Breast epithelium (tissue), 4 donors: ENCODE data around the gene DCLK1. TPM values are rescaled to one million over a fixed set of nuclear protein-coding genes. Genes with fewer than 3 reads are reported as not detected.
A peak's percentile ranks its signal among the peaks of the same experiment; 100 is the strongest.

Source experiments
- DNase-seq, 2 donors: peaks; one replicate each; pipeline ENCODE4 v3.0.0-alpha.2; 2019; ENCODE audit warnings: low spot score in 2 of 2
- H3K27ac ChIP-seq, 2 donors: fragments of 200-600 bp; sonication (generic) in 1 of 2; one replicate each; pipeline ENCODE4 v1.5.1; 2016 to 2019; ENCODE audit warnings: mild to moderate bottlenecking in 1 of 2
- H3K27me3 ChIP-seq, 2 donors: fragments of 200-600 bp; sonication (generic) in 1 of 2; one replicate each; pipeline versions ENCODE4 v1.5.1 to v1.6.0; 2017 to 2019; ENCODE audit warnings: control low read depth in 1 of 2, mild to moderate bottlenecking in 1 of 2
- H3K36me3 ChIP-seq: fragments of 200-600 bp; one replicate; pipeline ENCODE4 v1.5.1; 2019
- H3K4me1 ChIP-seq, 2 donors: fragments of 200-600 bp; sonication (generic); one replicate each; pipeline ENCODE4 v1.5.1; 2016 to 2019; ENCODE audit warnings: control low read depth in 1 of 2
- H3K4me3 ChIP-seq, 3 donors: fragments of 200-600 bp; sonication (generic); 1 replicate in 2 of 3; 2 replicates in 1 of 3; pipeline ENCODE4 v1.5.1; 2016 to 2019; ENCODE audit warnings: mild to moderate bottlenecking in 3 of 3, moderate library complexity in 2 of 3
- H3K9me3 ChIP-seq, 2 donors: fragments of 200-600 bp; sonication (generic) in 1 of 2; one replicate each; pipeline ENCODE4 v1.5.1; 2016 to 2019; ENCODE audit warnings: control low read depth in 1 of 2
- CTCF ChIP-seq, 3 donors: fragments of 450-650 bp; IDR thresholded peaks; one replicate each; pipeline ENCODE4 v1.5.1; 2016 to 2017; ENCODE audit warnings: antibody characterized with exemption in 3 of 3, mild to moderate bottlenecking in 3 of 3, moderate library complexity in 3 of 3
- POLR2A ChIP-seq: fragments of 450-650 bp; IDR thresholded peaks from one replicate; pipeline ENCODE4 v1.6.1; 2016; ENCODE audit warnings: antibody characterized with exemption, mild to moderate bottlenecking, moderate library complexity
- POLR2AphosphoS5 ChIP-seq, 3 donors: sonication (generic); formaldehyde crosslinking; IDR thresholded peaks; one replicate each; pipeline ENCODE4 v1.6.1; 2017; ENCODE audit warnings: antibody characterized with exemption in 3 of 3
- intact Hi-C: fragments of 100-400 bp; cut with DNase I; formaldehyde crosslinking; loops from one replicate; pipeline ENCODE4 v1.15.1; 2023; ENCODE audit warnings: low total_unique reads
- total RNA-seq, 3 donors: library from RNA; depleted of rRNA; stranded (reverse); fragments of >200 nt; gene quantifications; one replicate each; pipeline ENCODE4 v1.1.0, GENCODE V29; 2016

Gene DCLK1
- total RNA-seq, 3 donors from 2014 or later, result 21.2 to 158 (median 28.2) TPM

GRCh38 chr13:35720290-35720689 is 410.9 kb downstream of the DCLK1 start:
- DNase-seq, result no peak
- TF ChIP-seq POLR2A (no peak), CTCF (IDR thresholded peaks at IDR 0.05) (no peak), POLR2AphosphoS5 (IDR thresholded peaks at IDR 0.05) (no peak)
- Histone ChIP-seq H3K27me3 (no peaks in the 10 kb centered on the region), H3K4me1 (peaks cover 0 to 1% of the 10 kb centered on the region in 2 donors), H3K27ac (peak overlapping the region in 1 of 2 donors; percentile 75), H3K4me3 (peak overlapping the region in 1 of 3 donors; percentile 56), H3K36me3 (no peaks in the 10 kb centered on the region), H3K9me3 (no peaks in the 10 kb centered on the region)
- intact Hi-C loops, result no loop called here

Other genes with a start within 250 kb of the DCLK1 start
- gene SOHLH2, start 83.2 kb upstream of the DCLK1 start, total RNA-seq, result under 1 TPM in 1 of 3 donors, not detected in 2; 0.16 TPM
- gene CCDC169, start 166.4 kb upstream of the DCLK1 start, total RNA-seq, result 1 to 10 TPM in 2 of 3 donors, under 1 TPM in 1; 0.73 to 2.9 (median 1.1) TPM
- 100 to 1,000 TPM in 2 of 3 donors, 10 to 100 TPM in 1; 79.6 to 111 (median 105) TPM for gene SPART, start 215.0 kb upstream of the DCLK1 start, total RNA-seq